Measurements from ENCODE around the gene MAPK8IP2.

Gene MAPK8IP2

GRCh38 chr22:50602338-50602700 lies 1.7 kb downstream of the MAPK8IP2 start:
- H3K9ac ChIP-seq (ENCODE audit: low read depth, low read length): no peak overlapping the region
- no peaks in the 10 kb centered on the region for H3K4me1 ChIP-seq (ENCODE audit: insufficient read depth, low read length)
- H4K20me1 ChIP-seq (ENCODE audit: insufficient read depth, low read length): no peaks in the 10 kb centered on the region; the same call in 1 of the 2 replicates
- no peak overlapping the region for H2AFZ ChIP-seq (ENCODE audit: low read depth, low read length)
- H3K9me3 ChIP-seq (ENCODE audit: insufficient read depth, low read length, severe bottlenecking): no peaks in the 10 kb centered on the region
- TF ChIP-seq, protein P1, sequence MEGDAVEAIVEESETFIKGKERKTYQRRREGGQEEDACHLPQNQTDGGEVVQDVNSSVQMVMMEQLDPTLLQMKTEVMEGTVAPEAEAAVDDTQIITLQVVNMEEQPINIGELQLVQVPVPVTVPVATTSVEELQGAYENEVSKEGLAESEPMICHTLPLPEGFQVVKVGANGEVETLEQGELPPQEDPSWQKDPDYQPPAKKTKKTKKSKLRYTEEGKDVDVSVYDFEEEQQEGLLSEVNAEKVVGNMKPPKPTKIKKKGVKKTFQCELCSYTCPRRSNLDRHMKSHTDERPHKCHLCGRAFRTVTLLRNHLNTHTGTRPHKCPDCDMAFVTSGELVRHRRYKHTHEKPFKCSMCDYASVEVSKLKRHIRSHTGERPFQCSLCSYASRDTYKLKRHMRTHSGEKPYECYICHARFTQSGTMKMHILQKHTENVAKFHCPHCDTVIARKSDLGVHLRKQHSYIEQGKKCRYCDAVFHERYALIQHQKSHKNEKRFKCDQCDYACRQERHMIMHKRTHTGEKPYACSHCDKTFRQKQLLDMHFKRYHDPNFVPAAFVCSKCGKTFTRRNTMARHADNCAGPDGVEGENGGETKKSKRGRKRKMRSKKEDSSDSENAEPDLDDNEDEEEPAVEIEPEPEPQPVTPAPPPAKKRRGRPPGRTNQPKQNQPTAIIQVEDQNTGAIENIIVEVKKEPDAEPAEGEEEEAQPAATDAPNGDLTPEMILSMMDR (IDR thresholded peaks at IDR 0.05; ENCODE audit: borderline replicate concordance, extremely low read depth, low read length, poor library complexity, severe bottlenecking): no peak
- TF ChIP-seq EZH2 (IDR thresholded peaks at IDR 0.05; ENCODE audit: borderline replicate concordance, low read depth, low read length, severe bottlenecking): no peak
- H3K27me3 ChIP-seq (ENCODE audit: insufficient read depth, low read length, poor library complexity): no peaks in the 10 kb centered on the region
- no peak for ATAC-seq (ENCODE audit: insufficient read depth, low read depth)
- no peaks in the 10 kb centered on the region for H3K79me2 ChIP-seq (ENCODE audit: insufficient read depth, low read length)
- no peak for DNase-seq
- H3K27ac ChIP-seq (ENCODE audit: low read length): no peak overlapping the region
- no peak overlapping the region for H3K4me2 ChIP-seq (ENCODE audit: insufficient read depth, low read length)
- H3K36me3 ChIP-seq (ENCODE audit: insufficient read depth, low read length): no peaks in the 10 kb centered on the region
- H3K4me3 ChIP-seq (ENCODE audit: low read depth in 1 of 2, low read length in 2 of 2): no peak overlapping the region

DNA sequence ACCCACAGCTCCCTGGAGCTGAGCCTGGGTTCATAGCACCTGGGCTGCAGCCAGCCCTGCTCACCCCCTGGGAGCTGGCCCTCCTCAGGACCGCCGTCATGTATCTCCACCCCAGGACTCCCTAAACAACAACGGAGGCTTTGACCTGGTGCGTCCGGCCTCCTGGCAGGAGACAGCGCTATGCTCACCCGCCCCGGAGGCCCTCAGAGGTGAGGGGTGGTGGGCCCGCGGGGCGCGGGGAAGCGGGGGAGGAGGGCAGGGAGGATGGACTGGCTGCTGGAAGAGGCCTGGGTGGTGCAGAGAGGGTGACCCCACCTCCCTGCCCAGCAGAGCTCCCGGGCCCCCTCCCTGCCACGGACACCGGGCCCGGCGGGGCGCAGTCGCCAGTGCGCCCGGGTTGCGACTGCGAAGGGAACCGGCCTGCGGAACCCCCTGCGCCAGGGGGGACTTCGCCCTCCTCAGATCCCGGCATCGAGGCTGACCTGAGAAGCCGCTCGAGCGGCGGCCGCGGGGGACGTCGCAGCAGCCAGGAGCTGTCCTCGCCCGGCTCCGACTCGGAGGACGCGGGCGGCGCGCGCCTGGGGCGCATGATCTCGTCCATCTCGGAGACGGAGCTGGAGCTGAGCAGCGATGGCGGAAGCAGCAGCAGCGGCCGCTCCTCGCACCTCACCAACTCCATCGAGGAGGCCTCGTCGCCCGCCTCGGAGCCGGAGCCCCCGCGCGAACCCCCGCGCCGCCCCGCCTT lies 3.1 kb downstream of the MAPK8IP2 start:
- Histone ChIP-seq H3K4me1 (ENCODE audit: insufficient read depth, low read length) (no peaks in the 10 kb centered on the region), H3K79me2 (ENCODE audit: insufficient read depth, low read length) (no peaks in the 10 kb centered on the region), H3K27me3 (ENCODE audit: insufficient read depth, low read length, poor library complexity) (no peaks in the 10 kb centered on the region), H3K4me2 (ENCODE audit: insufficient read depth, low read length) (no peak overlapping the region), H3K36me3 (ENCODE audit: insufficient read depth, low read length) (no peaks in the 10 kb centered on the region), H2AFZ (ENCODE audit: low read depth, low read length) (no peak overlapping the region), H3K27ac (ENCODE audit: low read length) (no peak overlapping the region), H3K9ac (ENCODE audit: low read depth, low read length) (no peak overlapping the region), H3K4me3 (ENCODE audit: low read depth in 1 of 2, low read length in 2 of 2) (no peak overlapping the region), H3K9me3 (ENCODE audit: insufficient read depth, low read length, severe bottlenecking) (no peaks in the 10 kb centered on the region), H4K20me1 (ENCODE audit: insufficient read depth, low read length) (no peaks in the 10 kb centered on the region; the same call in 1 of the 2 replicates)
- DNase-seq (no peak), ATAC-seq (ENCODE audit: insufficient read depth, low read depth) (no peak)
- TF ChIP-seq, protein P1 (IDR thresholded peaks at IDR 0.05; ENCODE audit: borderline replicate concordance, extremely low read depth, low read length, poor library complexity, severe bottlenecking): no peak
- TF ChIP-seq EZH2 (IDR thresholded peaks at IDR 0.05; ENCODE audit: borderline replicate concordance, low read depth, low read length, severe bottlenecking): no peak

GRCh38 chr22:50604256-50605001 lies 3.8 kb downstream of the MAPK8IP2 start:
- Histone ChIP-seq H3K27me3 (ENCODE audit: insufficient read depth, low read length, poor library complexity) (no peaks in the 10 kb centered on the region), H3K4me3 (ENCODE audit: low read depth in 1 of 2, low read length in 2 of 2) (no peak overlapping the region), H3K4me2 (ENCODE audit: insufficient read depth, low read length) (no peak overlapping the region), H3K4me1 (ENCODE audit: insufficient read depth, low read length) (no peaks in the 10 kb centered on the region), H3K9ac (ENCODE audit: low read depth, low read length) (no peak overlapping the region), H3K9me3 (ENCODE audit: insufficient read depth, low read length, severe bottlenecking) (no peaks in the 10 kb centered on the region), H3K79me2 (ENCODE audit: insufficient read depth, low read length) (no peaks in the 10 kb centered on the region), H4K20me1 (ENCODE audit: insufficient read depth, low read length) (no peaks in the 10 kb centered on the region; the same call in 1 of the 2 replicates), H3K27ac (ENCODE audit: low read length) (no peak overlapping the region), H2AFZ (ENCODE audit: low read depth, low read length) (no peak overlapping the region), H3K36me3 (ENCODE audit: insufficient read depth, low read length) (no peaks in the 10 kb centered on the region)
- DNase-seq: no peak
- no peak for ATAC-seq (ENCODE audit: insufficient read depth, low read depth)
- TF ChIP-seq, protein P1 (IDR thresholded peaks at IDR 0.05; ENCODE audit: borderline replicate concordance, extremely low read depth, low read length, poor library complexity, severe bottlenecking): no peak
- no peak for TF ChIP-seq EZH2 (IDR thresholded peaks at IDR 0.05; ENCODE audit: borderline replicate concordance, low read depth, low read length, severe bottlenecking)

Measured in DND-41 (cell line).